ENCODE data around the gene ZAP70.

The ZAP70 gene

DNA sequence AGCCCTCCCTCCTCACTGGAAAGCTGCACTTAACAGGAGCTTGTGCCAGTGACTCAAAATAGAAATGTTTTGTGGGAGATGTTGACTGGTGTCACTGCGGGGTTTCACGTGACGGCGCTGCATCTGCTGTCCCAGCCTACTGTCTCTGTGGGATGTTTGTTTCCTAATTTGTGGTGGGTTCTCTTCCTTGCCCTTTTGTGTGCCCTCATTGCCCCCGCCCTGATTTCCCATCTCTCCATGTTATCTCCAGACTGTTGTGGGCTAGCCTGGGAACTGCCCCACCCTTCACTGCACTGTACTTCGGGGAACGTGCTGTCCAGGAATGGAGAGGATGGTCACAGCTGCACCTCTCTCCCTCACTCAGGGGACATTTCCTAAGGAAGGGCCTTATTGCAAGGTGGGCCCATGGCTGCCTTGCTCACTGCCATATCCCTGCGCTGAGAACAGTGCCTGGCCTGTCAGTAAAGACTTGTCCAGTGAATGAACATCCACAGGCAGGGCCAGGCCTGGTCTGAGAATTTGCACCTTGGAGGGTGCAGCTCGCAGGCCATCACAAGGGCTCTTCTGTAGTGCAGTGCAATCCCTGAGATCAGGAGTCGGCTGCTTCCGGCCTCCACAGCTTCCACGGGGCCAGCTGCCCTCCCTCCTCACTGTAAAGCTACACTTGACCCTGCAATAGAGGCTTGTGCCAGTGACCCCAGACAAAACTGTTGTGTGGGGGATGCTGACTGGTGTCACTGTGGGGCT lies 18.1 kb downstream of the ZAP70 start:
- no peak overlapping the region for H3K27ac ChIP-seq (ENCODE audit: low read depth, low read length)
- H3K36me3 ChIP-seq (ENCODE audit: control insufficient read depth in 5 of 5, insufficient read depth in 5 of 5, low read length in 5 of 5): no peaks in the 10 kb centered on the region
- H3K4me1 ChIP-seq (ENCODE audit: control insufficient read depth in 5 of 5, insufficient read depth in 5 of 5, low read length in 5 of 5): peaks cover 0 to 13% (median 0%) of the 10 kb centered on the region in 5 donors
- H3K9me3 ChIP-seq (ENCODE audit: control insufficient read depth in 5 of 5, low read length in 5 of 5): peaks cover 0 to 13% (median 11%) of the 10 kb centered on the region in 5 donors
- H3K9ac ChIP-seq (ENCODE audit: low read length in 5 of 5): no peak overlapping the region
- no peak overlapping the region for H3K4me3 ChIP-seq (ENCODE audit: low read depth in 1 of 5, low read length in 5 of 5)
- peaks cover 0 to 3% (median 0%) of the 10 kb centered on the region in 5 donors for H3K27me3 ChIP-seq (ENCODE audit: control insufficient read depth in 5 of 5, insufficient read depth in 4 of 5, low read length in 5 of 5)

DNA sequence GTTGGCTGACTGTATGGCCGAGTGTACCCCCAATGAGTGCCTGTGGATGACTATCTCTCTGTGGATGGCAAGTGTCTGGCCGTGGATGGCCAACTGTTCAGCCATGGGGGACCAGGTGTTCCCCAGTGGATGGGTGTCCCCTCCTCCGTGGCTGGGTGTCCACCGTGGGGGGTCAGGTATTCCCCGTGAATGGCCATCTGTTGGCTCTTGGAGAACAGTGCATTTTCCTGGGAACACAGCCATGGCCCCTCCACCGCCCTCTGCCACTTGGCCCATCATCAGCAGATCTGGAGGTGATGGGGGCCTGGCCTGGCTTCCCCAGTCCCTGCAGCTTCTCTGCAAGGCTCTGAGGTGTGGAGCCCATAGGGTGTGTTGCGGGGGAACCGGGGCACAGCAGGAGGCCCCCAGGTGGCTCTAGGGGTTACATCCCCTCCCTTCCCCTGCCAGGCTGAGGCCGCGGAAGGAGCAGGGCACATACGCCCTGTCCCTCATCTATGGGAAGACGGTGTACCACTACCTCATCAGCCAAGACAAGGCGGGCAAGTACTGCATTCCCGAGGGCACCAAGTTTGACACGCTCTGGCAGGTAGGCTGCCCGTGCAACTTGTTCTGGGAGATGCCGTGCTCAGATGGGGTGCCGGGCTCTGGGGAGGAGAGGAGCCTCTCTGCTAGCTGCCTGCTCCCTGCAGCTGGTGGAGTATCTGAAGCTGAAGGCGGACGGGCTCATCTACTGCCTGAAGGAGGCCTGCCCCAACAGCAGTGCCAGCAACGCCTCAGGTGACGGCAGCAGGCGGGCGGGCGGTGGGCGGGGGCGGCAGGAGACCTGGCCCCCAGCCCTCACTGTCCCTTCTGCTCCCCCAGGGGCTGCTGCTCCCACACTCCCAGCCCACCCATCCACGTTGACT lies 19.3 kb downstream of the ZAP70 start:
- H3K27ac ChIP-seq (ENCODE audit: low read depth, low read length): no peak overlapping the region
- peaks cover 0 to 3% (median 0%) of the 10 kb centered on the region in 5 donors for H3K27me3 ChIP-seq (ENCODE audit: control insufficient read depth in 5 of 5, insufficient read depth in 4 of 5, low read length in 5 of 5)
- no peak overlapping the region for H3K4me3 ChIP-seq (ENCODE audit: low read depth in 1 of 5, low read length in 5 of 5)
- H3K4me1 ChIP-seq (ENCODE audit: control insufficient read depth in 5 of 5, insufficient read depth in 5 of 5, low read length in 5 of 5): peaks cover 0 to 3% (median 0%) of the 10 kb centered on the region in 5 donors
- H3K9ac ChIP-seq (ENCODE audit: low read length in 5 of 5): no peak overlapping the region
- peaks cover 0 to 11% (median 6%) of the 10 kb centered on the region in 5 donors for H3K9me3 ChIP-seq (ENCODE audit: control insufficient read depth in 5 of 5, low read length in 5 of 5)
- H3K36me3 ChIP-seq (ENCODE audit: control insufficient read depth in 5 of 5, insufficient read depth in 5 of 5, low read length in 5 of 5): no peaks in the 10 kb centered on the region

DNA sequence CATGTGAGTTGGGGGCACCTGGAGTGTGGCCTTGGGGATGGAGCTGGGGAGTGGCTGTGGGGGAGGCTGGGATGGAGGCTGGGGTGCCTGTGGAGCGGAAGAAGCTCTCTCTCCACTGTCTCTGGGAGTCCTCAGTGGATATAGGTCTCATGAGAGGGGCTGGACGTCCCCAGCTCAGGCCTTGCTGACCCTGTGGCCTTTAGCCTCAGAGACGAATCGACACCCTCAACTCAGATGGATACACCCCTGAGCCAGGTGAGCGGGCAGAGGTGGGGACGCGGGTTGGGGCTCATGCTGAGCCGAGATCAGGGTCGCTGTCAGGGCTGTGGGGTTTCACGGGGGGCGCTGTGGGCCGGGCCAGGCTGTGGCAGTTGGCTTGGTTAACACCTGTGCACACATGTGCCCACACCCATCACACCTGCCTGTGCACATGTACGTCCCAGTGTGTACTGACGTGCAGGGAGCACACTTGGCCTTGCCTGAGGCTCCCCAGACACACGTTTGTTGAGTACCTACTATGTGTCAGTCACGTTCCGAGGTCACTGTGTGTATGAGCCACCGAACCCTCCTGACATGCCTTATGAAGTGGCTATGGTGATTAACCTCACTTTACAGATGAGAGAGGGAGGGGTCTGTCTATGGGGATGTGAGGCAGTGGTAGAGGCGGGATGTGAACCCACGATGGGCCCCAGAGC lies 20.1 kb downstream of the ZAP70 start:
- H3K4me3 ChIP-seq (ENCODE audit: low read depth in 1 of 5, low read length in 5 of 5): no peak overlapping the region
- H3K4me1 ChIP-seq (ENCODE audit: control insufficient read depth in 5 of 5, insufficient read depth in 5 of 5, low read length in 5 of 5): no peaks in the 10 kb centered on the region
- H3K27ac ChIP-seq (ENCODE audit: low read depth, low read length): no peak overlapping the region
- peaks cover 0 to 3% (median 0%) of the 10 kb centered on the region in 5 donors for H3K27me3 ChIP-seq (ENCODE audit: control insufficient read depth in 5 of 5, insufficient read depth in 4 of 5, low read length in 5 of 5)
- no peaks in the 10 kb centered on the region for H3K36me3 ChIP-seq (ENCODE audit: control insufficient read depth in 5 of 5, insufficient read depth in 5 of 5, low read length in 5 of 5)
- no peak overlapping the region for H3K9ac ChIP-seq (ENCODE audit: low read length in 5 of 5)
- peaks cover 0 to 11% (median 6%) of the 10 kb centered on the region in 5 donors for H3K9me3 ChIP-seq (ENCODE audit: control insufficient read depth in 5 of 5, low read length in 5 of 5)

DNA sequence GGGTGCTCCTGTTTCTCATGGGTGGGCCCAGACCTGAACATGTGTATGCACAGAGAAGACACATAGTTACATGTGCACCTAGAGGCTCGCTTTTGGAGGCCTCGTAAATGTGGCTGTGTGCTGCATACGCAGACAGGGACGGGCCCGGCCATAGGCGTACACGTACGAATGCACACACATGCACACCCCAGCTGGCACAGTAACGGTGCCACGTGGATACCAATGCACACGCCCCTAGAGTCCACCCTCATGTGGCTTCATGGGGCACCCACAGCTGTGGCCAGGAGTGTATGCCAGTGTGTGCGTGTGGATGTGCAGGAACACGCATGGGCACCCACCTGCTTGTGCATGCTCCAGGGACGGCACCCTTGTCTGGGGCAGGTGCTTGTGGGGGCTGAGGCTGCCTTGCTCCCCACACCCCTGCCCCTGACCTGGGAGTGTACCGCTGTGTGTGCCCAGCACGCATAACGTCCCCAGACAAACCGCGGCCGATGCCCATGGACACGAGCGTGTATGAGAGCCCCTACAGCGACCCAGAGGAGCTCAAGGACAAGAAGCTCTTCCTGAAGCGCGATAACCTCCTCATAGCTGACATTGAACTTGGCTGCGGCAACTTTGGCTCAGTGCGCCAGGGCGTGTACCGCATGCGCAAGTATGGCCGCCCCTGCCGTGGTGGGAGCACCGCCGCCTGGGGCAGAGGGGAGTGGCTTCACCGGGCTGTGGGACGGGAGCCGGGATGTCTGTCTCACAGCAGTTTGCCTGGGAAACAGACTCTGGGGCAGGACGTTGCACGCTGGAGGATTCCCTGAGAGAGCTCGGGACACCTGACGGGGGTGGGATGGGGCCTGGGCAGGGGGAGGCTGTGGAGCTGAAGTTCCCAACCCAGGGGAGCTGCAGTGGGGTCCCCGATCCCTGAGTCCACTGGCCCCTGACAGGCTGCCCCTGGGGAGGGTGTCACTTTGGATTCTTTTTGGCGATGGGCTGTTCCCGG lies 21.0 kb downstream of the ZAP70 start:
- H3K27me3 ChIP-seq (ENCODE audit: control insufficient read depth in 5 of 5, insufficient read depth in 4 of 5, low read length in 5 of 5): peaks cover 0 to 3% (median 0%) of the 10 kb centered on the region in 5 donors
- no peaks in the 10 kb centered on the region for H3K4me1 ChIP-seq (ENCODE audit: control insufficient read depth in 5 of 5, insufficient read depth in 5 of 5, low read length in 5 of 5)
- no peaks in the 10 kb centered on the region for H3K36me3 ChIP-seq (ENCODE audit: control insufficient read depth in 5 of 5, insufficient read depth in 5 of 5, low read length in 5 of 5)
- H3K9me3 ChIP-seq (ENCODE audit: control insufficient read depth in 5 of 5, low read length in 5 of 5): peaks cover 0 to 11% (median 6%) of the 10 kb centered on the region in 5 donors
- H3K9ac ChIP-seq (ENCODE audit: low read length in 5 of 5): no peak overlapping the region
- H3K4me3 ChIP-seq (ENCODE audit: low read depth in 1 of 5, low read length in 5 of 5): no peak overlapping the region
- no peak overlapping the region for H3K27ac ChIP-seq (ENCODE audit: low read depth, low read length)

DNA sequence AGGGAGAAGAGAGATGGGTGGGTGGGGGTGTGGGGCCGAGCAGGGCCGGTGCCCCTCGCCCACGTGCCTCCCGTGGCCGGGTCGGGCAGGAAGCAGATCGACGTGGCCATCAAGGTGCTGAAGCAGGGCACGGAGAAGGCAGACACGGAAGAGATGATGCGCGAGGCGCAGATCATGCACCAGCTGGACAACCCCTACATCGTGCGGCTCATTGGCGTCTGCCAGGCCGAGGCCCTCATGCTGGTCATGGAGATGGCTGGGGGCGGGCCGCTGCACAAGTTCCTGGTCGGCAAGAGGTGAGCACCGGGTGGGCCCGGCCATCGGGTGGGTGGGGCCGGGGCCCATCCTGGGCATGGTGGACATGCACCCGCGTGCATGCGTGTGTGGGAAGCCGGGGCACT lies 21.8 kb downstream of the ZAP70 start:
- Histone ChIP-seq H3K9me3 (ENCODE audit: control insufficient read depth in 5 of 5, low read length in 5 of 5) (peaks cover 0 to 4% (median 4%) of the 10 kb centered on the region in 5 donors), H3K4me3 (ENCODE audit: low read depth in 1 of 5, low read length in 5 of 5) (no peak overlapping the region), H3K36me3 (ENCODE audit: control insufficient read depth in 5 of 5, insufficient read depth in 5 of 5, low read length in 5 of 5) (no peaks in the 10 kb centered on the region), H3K4me1 (ENCODE audit: control insufficient read depth in 5 of 5, insufficient read depth in 5 of 5, low read length in 5 of 5) (no peaks in the 10 kb centered on the region), H3K9ac (ENCODE audit: low read length in 5 of 5) (no peak overlapping the region), H3K27me3 (ENCODE audit: control insufficient read depth in 5 of 5, insufficient read depth in 4 of 5, low read length in 5 of 5) (peaks cover 0 to 3% (median 0%) of the 10 kb centered on the region in 5 donors), H3K27ac (ENCODE audit: low read depth, low read length) (no peak overlapping the region)

DNA sequence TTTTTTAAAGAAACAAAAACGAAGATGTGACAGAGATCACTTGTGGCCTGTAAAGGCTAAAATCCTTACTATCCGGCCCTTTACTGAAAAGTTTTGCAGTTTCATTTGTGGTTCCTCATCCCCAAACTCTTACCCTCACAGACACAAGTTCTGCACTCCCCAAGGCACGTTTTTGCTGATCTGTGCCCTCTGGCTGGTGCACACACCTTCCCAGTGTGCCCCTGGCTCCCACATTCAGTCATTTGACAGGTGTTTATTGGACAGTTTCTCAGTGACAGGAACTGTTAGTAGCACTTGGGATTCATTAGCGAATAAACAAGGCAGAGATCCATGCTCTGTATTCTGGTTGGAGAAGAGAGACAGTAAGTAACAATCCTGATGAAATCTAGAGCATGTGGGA lies 22.8 kb downstream of the ZAP70 start:
- H3K4me1 ChIP-seq (ENCODE audit: control insufficient read depth in 5 of 5, insufficient read depth in 5 of 5, low read length in 5 of 5): peaks cover 0 to 5% (median 3%) of the 10 kb centered on the region in 5 donors

DNA sequence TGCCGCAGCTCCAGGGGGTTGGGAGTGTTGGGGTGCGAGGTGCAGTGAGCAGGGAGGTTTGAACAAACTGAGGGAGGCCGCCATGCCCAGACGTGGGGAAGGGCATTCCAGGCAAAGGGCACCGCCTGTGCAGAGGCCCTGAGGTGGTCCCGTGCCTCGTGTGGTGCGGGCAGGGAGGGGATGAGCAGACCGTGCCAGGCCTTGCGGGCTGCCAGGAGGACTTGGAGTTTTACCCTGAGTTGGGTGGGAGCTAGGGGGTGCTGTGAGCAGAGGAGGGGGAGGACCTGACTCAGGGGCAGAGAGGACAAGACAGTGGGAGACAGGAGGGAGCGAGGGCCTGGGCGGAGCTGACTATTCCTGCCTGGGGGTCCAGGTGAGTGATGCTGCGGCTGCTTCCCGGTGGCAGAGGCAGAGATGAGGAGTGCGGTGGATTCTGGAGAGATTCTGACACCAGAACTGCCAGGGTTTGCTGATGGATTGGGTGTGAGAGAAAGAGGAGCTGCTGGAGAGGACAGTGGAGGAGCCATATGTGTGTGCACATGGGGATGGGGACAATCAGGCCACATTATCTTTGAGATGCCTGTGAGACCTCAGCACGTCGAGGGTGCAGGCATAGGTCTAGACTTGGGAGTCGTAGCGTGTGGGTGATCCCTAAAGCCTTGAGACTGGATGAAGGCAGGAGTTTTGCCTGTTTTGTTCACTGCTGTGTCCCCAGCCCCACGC lies 23.4 kb downstream of the ZAP70 start:
- Histone ChIP-seq H3K27ac (ENCODE audit: low read depth, low read length) (no peak overlapping the region), H3K9ac (ENCODE audit: low read length in 5 of 5) (no peak overlapping the region), H3K4me3 (ENCODE audit: low read depth in 1 of 5, low read length in 5 of 5) (no peak overlapping the region), H3K27me3 (ENCODE audit: control insufficient read depth in 5 of 5, insufficient read depth in 4 of 5, low read length in 5 of 5) (peaks cover 0 to 3% (median 0%) of the 10 kb centered on the region in 5 donors), H3K9me3 (ENCODE audit: control insufficient read depth in 5 of 5, low read length in 5 of 5) (no peaks in the 10 kb centered on the region), H3K4me1 (ENCODE audit: control insufficient read depth in 5 of 5, insufficient read depth in 5 of 5, low read length in 5 of 5) (peaks cover 0 to 10% (median 3%) of the 10 kb centered on the region in 5 donors), H3K36me3 (ENCODE audit: control insufficient read depth in 5 of 5, insufficient read depth in 5 of 5, low read length in 5 of 5) (no peaks in the 10 kb centered on the region)

More for the DNA sequence above, 22.8 kb downstream of the ZAP70 start:
- Histone ChIP-seq H3K27ac (ENCODE audit: low read depth, low read length) (no peak overlapping the region), H3K9me3 (ENCODE audit: control insufficient read depth in 5 of 5, low read length in 5 of 5) (no peaks in the 10 kb centered on the region), H3K36me3 (ENCODE audit: control insufficient read depth in 5 of 5, insufficient read depth in 5 of 5, low read length in 5 of 5) (no peaks in the 10 kb centered on the region), H3K27me3 (ENCODE audit: control insufficient read depth in 5 of 5, insufficient read depth in 4 of 5, low read length in 5 of 5) (peaks cover 0 to 3% (median 0%) of the 10 kb centered on the region in 5 donors), H3K9ac (ENCODE audit: low read length in 5 of 5) (no peak overlapping the region), H3K4me3 (ENCODE audit: low read depth in 1 of 5, low read length in 5 of 5) (no peak overlapping the region)

DNA sequence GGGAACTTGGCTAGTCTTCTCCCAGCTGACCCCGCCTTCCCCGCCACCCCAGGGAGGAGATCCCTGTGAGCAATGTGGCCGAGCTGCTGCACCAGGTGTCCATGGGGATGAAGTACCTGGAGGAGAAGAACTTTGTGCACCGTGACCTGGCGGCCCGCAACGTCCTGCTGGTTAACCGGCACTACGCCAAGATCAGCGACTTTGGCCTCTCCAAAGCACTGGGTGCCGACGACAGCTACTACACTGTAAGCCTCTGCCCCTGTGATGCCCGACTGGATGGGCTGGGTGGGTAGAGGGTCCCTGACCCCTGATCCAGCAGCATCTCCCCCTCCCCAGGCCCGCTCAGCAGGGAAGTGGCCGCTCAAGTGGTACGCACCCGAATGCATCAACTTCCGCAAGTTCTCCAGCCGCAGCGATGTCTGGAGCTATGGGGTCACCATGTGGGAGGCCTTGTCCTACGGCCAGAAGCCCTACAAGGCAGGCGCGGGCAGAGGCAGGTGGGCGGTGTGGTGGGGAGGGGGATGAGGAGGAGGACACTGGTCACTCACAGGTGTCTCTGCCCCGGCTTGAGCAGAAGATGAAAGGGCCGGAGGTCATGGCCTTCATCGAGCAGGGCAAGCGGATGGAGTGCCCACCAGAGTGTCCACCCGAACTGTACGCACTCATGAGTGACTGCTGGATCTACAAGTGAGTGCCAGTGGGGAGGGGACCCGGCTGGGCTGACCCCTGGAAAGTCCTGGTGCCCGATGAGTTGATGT lies 24.2 kb downstream of the ZAP70 start:
- H3K9me3 ChIP-seq (ENCODE audit: control insufficient read depth in 5 of 5, low read length in 5 of 5): no peaks in the 10 kb centered on the region
- no peak overlapping the region for H3K4me3 ChIP-seq (ENCODE audit: low read depth in 1 of 5, low read length in 5 of 5)
- H3K9ac ChIP-seq (ENCODE audit: low read length in 5 of 5): no peak overlapping the region
- H3K4me1 ChIP-seq (ENCODE audit: control insufficient read depth in 5 of 5, insufficient read depth in 5 of 5, low read length in 5 of 5): peaks cover 0 to 18% (median 3%) of the 10 kb centered on the region in 5 donors
- peaks cover 0 to 3% (median 0%) of the 10 kb centered on the region in 5 donors for H3K27me3 ChIP-seq (ENCODE audit: control insufficient read depth in 5 of 5, insufficient read depth in 4 of 5, low read length in 5 of 5)
- no peak overlapping the region for H3K27ac ChIP-seq (ENCODE audit: low read depth, low read length)
- H3K36me3 ChIP-seq (ENCODE audit: control insufficient read depth in 5 of 5, insufficient read depth in 5 of 5, low read length in 5 of 5): no peaks in the 10 kb centered on the region

Data from subcutaneous abdominal adipose tissue (tissue), 5 donors.